Measurements from ENCODE around the gene FHL1. TPM values are rescaled to one million over a fixed set of nuclear protein-coding genes. Genes with fewer than 3 reads are reported as not detected.

Gene FHL1
- total RNA-seq, 1 donor from 2014 or later, result 248 TPM

- H3K27ac ChIP-seq, result no peak overlapping the region
- no peaks in the 10 kb centered on the region for H3K27me3 ChIP-seq (ENCODE audit: low read depth)
- intact Hi-C loops (cut with DNase I), result no loop called here
- DNase-seq (no peak), ATAC-seq (no peak)
- no peaks in the 10 kb centered on the region for H3K9me3 ChIP-seq
- no peaks in the 10 kb centered on the region for H3K36me3 ChIP-seq
- no peak for TF ChIP-seq CTCF (IDR thresholded peaks at IDR 0.05)
- no peaks in the 10 kb centered on the region for H3K4me1 ChIP-seq
- no peak overlapping the region for H3K4me3 ChIP-seq
These were observed 16.2 kb upstream of the FHL1 start for GRCh38 chrX:136130931-136131833.

- Histone ChIP-seq H3K4me1 (no peaks in the 10 kb centered on the region), H3K4me3 (no peak overlapping the region), H3K27me3 (ENCODE audit: low read depth) (no peaks in the 10 kb centered on the region), H3K9me3 (no peaks in the 10 kb centered on the region), H3K27ac (no peak overlapping the region), H3K36me3 (no peaks in the 10 kb centered on the region)
- DNase-seq (no peak), ATAC-seq (no peak)
- intact Hi-C loops (cut with DNase I), result no loop called here
- TF ChIP-seq CTCF (IDR thresholded peaks at IDR 0.05), result no peak
These were observed 8.4 kb upstream of the FHL1 start for GRCh38 chrX:136138939-136139338.

- H3K9me3 ChIP-seq, result no peaks in the 10 kb centered on the region
- no peak overlapping the region for H3K27ac ChIP-seq
- H3K4me1 ChIP-seq, result peaks cover 4% of the 10 kb centered on the region
- no peaks in the 10 kb centered on the region for H3K36me3 ChIP-seq
- H3K4me3 ChIP-seq, result no peak overlapping the region
- TF ChIP-seq CTCF (IDR thresholded peaks at IDR 0.05), result no peak
- no peak for DNase-seq
- intact Hi-C loops (cut with DNase I), result no loop called here
- no peaks in the 10 kb centered on the region for H3K27me3 ChIP-seq (ENCODE audit: low read depth)
- ATAC-seq, result no peak
These were observed 5.8 kb upstream of the FHL1 start for GRCh38 chrX:136141569-136141968.

- Histone ChIP-seq H3K4me1 (peaks cover 4% of the 10 kb centered on the region), H3K36me3 (no peaks in the 10 kb centered on the region), H3K4me3 (no peak overlapping the region), H3K27ac (no peak overlapping the region), H3K9me3 (no peaks in the 10 kb centered on the region), H3K27me3 (ENCODE audit: low read depth) (no peaks in the 10 kb centered on the region)
- intact Hi-C loops (cut with DNase I), result no loop called here
- no peak for TF ChIP-seq CTCF (IDR thresholded peaks at IDR 0.05)
- ATAC-seq, result no peak
- no peak for DNase-seq
These were observed 4.7 kb upstream of the FHL1 start for GRCh38 chrX:136142592-136142991.

DNA sequence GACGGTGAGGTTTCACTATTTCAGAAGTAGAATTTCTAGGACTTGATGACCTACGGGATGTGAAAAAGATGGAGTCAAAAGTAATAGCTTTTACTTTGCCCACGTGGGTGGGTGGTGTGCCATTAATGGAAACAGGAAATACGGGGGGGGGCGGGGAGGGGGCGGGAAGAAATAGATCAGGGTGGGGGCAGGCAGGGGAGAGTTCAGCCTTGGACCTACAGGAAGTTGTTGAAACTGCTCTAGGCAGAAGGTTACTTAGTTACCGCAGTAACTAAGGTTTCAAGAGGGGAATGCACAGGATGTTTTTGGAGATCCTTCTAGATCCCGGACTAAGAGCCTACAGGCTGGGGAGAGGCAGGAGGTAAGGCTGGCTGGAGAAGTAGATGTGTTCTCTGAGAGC is 3.6 kb upstream of the FHL1 start:
- Histone ChIP-seq H3K36me3 (no peaks in the 10 kb centered on the region), H3K4me1 (peaks cover 4% of the 10 kb centered on the region), H3K9me3 (no peaks in the 10 kb centered on the region), H3K27me3 (ENCODE audit: low read depth) (no peaks in the 10 kb centered on the region), H3K27ac (peak overlapping the region; percentile 6), H3K4me3 (no peak overlapping the region)
- DNase-seq (no peak), ATAC-seq (peak in 1 of 2 donors; percentile 32)
- intact Hi-C loops (cut with DNase I), result no loop called here
- TF ChIP-seq CTCF (IDR thresholded peaks at IDR 0.05), result no peak
